GM19463 (cell line): ENCODE results near the gene LMO7.
"Not testable (repeated sequence)": the region's sequence is repeated elsewhere in the genome, so short reads cannot be mapped to it uniquely, and the experiment has no call there.

Experiments
- ATAC-seq: cut with Tn5 transposase; IDR thresholded peaks from one replicate; pipeline ENCODE4 v1.9.1; 2021; ENCODE audit warnings: mild to moderate bottlenecking, moderate library complexity; ENCODE audit not compliant: unreplicated experiment

The LMO7 gene

GRCh38 chr13:75647126-75647784 is 11.1 kb downstream of the LMO7 start:
- peak; percentile 79 for ATAC-seq

DNA sequence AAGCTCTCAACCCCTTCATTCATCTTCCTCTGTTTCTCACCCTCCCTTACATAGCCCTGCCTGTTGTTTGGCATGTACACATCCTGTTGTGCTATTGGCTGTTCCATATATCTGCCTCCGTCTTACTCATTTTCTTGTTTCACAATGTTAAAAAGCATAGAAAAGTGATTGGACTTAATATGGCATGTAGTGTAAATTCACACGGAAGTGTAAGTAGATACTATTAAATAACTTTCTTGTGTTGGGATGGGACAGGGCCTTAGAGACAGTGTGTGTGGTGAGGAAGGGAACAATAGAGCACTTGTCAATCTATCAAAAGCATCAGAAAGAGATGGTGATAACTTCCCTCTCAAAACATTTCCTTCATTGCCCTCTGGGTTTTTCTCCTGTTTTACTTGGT is 12.3 kb downstream of the LMO7 start:
- no peak for ATAC-seq

DNA sequence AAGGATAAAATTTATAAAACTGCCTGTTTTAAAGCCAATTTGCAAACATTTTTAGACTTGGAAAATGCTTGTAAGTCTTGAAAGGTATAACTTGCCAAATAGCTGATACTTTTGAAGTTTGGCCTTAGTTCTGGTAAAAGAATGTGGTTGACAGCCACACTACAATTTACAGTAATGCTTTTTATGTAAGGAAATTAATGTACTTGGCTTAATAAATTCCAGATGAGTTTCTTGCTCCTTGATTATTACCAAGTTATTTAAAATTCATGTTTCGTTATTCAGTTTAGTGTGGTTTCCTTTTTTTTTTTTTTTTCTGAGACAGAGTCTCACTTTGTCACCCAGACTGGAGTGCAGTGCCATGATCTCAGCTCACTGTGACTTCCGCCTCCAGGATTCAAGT is 14.9 kb downstream of the LMO7 start:
- ATAC-seq, result no peak

- ATAC-seq, result no peak
Measured at GRCh38 chr13:75652726-75653125, 16.6 kb downstream of the LMO7 start.

GRCh38 chr13:75656425-75656989 is 20.4 kb downstream of the LMO7 start:
- no peak for ATAC-seq

DNA sequence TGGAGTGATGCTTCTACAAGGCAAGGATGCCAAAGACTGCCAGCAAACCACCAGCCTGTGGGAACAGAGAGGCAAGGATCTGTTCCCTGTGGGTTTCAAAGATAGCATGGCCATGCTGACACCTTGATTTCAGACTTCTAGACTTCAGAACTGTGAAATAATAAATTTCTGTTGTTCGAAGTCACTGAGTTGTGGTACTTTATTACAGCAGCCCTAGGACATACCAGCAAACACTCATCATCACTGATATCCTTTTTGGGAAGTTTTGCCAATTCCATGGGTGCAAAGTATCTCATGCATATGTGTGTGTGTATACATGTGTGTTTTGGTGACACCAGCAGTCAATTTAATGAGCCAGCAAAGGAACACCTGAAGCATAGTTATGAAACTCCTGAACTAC is 21.0 kb downstream of the LMO7 start:
- ATAC-seq, result no peak

GRCh38 chr13:75660694-75661093 is 24.6 kb downstream of the LMO7 start:
- no peak for ATAC-seq

DNA sequence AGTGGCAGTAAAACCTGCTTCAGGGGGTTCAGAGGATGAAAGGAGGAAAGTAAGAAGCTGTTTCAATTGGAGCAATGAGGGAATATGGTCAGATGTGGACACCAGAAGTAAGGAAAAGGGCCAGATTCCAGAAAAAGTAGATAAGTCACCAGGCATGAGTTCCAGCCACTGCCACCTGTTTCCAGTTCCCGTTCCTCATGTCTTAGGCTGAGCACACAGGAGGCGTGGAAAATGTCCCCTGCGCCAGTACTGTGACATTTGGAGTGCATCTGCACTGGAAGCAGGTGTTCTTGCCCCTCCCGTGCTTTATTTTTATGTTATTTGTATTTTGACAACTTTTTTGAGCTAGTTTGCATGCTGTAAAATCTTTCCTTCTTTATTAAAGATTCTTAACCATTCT is 25.3 kb downstream of the LMO7 start:
- no peak for ATAC-seq

DNA sequence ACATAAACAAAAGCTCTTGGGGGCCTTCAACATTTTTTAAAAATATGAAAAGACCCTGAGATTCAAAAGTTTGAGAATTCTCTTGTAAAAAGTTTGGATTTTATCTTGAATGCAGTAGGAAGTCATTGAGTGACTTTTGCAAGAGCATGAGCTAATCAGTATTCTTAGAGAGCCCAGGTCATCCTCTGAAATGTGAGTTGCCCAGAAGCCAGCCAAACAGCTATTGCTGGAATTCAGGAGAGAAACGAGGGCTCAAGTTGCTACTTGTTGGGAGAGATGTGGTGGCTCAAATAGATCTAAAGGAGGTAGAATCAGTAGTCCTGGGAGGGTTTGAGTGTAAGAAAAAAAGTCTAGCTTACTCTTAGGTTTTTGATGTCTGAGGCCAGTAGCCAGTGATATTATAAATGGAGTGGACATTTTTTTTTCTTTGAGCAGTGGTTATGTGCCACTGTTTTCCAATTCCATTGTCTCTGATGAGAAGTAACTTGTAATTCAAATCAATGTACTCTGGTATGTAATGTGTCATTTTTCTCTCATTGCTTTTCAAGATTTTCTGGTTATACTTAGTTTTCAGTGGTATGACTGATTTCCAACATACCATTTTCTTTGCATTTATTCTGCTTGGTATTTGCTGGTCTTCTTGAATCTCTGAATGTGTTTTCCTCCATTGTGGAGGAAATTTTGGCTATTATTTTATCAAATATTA is 30.7 kb downstream of the LMO7 start:
- ATAC-seq, result no peak

DNA sequence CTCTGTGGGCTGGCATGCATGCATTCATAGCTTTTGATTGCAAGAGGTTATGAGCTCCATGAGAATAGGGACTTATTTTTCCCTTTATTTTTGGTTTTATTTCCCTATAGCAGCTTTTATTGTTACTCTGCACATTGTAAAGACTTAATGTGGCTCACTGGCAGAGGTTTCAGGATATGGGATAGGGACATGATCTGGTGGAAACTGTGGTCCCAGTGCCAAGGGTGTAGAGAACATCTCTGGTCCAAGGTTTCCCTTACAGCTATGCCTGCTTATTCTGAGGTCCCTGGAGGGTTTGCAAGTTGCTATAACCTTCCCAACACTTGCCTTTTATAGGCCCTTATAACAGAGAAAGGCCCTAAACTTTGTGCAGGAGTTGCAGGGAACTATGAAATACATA is 33.6 kb downstream of the LMO7 start:
- ATAC-seq, result no peak

- no peak for ATAC-seq
Measured at GRCh38 chr13:75670496-75670895, 34.4 kb downstream of the LMO7 start.

DNA sequence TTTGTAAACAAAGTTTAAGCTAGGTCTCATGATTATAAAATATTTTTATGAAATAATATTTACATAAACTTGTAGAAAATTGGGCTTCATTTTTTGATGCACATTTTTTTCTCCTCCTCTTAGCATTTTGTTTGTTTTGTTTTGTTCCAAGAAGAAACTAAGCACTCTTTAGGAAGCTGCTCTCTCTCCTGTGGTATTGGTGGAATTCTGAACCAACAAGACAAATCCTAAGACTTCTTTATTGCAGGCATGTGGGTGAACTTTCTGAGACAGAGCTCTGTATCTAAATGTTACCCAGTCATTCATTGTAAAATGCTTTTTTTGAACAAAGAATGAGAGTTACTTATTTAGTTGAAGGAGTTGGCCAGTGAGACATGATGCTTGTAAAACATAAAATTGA is 39.3 kb downstream of the LMO7 start:
- ATAC-seq, result no peak

DNA sequence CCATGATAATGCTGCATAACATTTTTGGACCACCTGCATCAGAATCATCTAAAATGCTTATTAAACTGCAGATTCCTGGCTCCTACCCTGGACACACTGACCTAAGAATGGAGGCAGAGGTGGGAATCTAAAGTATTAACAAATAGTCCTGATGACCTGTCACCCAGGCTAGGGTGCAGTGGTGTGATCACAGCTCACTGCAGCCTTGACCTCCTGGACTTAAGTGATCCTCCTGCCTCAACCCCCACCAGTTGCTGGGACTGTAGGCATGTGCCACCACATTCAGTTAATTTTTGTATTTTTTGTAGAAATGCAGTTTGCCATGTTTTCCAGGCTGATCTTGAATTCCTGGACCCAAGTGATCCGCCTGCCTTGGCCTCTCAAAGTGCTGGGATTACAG is 43.3 kb downstream of the LMO7 start:
- no peak for ATAC-seq

DNA sequence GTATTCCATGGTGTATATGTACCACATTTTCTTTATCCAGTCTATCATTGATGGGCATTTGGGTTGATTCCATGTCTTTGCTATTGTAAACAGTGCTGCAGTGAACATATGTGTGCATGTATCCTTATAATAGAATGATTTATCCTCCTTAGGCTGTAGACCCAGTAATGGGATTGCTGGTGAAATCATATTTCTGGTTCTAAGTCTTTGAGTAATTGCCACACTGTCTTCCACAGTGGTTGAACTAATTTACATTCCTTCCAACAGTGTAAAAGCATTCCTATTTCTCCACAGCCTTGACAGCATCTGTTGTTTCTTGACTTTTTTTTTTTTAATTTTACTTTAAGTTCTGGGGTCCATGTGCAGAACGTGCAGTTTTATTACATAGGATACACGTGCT is 44.1 kb downstream of the LMO7 start:
- ATAC-seq, result not testable (repeated sequence)

GRCh38 chr13:75682326-75682725 is 46.2 kb downstream of the LMO7 start:
- ATAC-seq, result no peak

DNA sequence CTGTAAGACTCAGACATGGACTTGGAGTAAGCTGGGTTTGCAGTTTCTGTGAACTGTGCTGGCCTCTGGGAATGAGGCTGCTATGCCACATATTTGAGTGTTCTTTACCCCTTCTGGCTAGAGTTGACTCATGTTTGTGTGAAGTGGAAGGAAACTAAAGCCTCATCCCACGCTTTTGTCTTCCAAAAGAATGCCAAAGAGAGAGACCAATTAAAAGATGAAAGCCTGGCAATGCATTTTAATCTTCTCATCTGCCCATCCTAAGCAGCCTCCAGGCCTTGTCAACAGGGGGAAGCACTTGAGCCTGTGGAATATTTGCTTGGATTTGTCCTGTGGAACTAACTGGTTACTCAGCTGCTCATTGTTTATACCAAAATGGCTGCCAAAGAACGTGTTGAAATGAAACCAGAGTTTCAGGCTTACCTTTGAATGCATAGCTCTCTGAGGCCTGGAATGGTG is 49.1 kb downstream of the LMO7 start:
- ATAC-seq, result no peak

DNA sequence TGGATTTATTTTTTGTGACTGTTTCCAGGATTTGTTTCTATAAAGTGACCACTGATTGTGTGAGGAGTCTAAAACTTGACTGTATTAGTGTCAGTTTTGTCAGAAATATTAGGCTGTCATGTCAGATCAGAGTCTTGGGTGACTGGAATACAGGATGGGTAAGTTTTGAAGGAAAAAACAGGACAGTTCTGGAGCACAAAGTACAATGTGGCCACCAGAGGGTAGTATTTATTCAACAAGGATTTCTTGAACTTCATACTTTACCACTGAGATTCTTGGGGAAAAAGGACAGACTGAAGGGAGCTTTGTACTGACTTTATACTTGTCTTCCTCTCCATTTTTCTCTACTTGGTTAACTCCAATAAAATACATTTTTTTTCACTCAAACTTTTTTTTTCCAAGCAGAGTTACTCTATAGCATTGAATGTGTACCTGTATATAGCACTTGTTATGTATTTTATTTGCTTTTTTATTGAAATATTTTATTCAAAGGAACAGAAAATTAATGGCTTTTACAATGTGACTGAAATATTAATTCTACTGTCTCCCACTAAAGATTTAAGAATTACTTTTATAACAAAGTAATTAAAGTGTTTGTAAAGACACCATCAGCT is 51.1 kb downstream of the LMO7 start:
- ATAC-seq, result no peak

GRCh38 chr13:75689686-75690085 is 53.6 kb downstream of the LMO7 start:
- ATAC-seq, result no peak

DNA sequence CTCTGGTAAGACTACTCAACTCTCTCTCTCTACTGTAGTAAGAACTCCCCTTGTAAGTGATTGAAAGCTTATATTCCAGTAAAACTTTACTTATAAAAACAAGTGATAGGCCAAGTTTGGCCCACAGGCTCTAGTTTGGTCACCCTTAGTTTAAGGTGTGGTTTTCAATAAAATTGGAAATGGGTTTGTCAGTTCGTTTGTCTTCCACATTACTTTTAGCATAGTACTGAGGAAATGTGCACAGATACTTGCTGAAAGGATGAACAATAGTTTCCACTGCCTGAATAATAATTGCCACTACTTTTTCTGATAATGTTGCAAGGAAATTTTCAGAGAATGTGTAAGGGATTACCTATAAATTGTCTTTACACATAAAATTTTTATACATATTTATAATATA is 54.5 kb downstream of the LMO7 start:
- ATAC-seq, result no peak

GRCh38 chr13:75691183-75691582 is 55.1 kb downstream of the LMO7 start:
- no peak for ATAC-seq

DNA sequence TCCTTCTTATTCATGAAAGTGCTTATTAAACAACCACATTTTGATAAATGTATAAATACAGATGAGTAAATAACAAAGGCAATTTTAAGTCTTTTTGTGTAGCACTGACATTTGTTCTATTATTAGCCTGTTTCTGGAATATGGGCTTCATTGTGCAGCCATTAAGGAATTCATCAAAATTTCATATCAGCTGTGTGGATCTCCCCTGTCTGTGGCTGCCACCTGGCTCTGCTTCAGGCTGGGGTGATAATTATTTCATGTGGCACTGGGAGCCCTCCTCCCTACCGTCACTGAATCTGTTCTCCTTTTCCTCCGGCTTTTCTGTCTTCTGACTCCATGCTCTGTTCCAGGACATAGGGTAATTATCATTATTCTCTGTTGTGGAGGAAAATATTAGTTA is 57.1 kb downstream of the LMO7 start:
- no peak for ATAC-seq

DNA sequence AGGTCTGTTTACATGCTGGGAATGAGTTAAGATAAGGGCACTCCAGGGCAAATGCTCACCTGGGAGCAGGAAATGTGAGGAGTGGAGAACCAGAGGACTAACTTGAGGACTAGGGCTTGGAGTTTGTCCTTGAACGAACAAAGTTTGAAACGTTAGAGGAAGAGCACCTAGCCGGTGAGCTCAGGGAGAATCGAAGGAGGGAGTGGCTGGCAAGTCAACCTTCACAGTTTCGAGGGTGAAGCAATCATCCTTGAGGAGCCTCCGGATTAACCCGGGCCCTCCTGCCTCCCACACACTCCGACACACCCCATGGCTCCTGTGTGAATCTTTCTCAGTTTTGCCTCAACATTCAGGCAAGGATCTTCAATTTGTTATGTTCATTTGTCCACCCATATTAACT is 58.6 kb downstream of the LMO7 start:
- ATAC-seq, result no peak
